ENCODE results near the gene FARP1.

FARP1 gene

DNA sequence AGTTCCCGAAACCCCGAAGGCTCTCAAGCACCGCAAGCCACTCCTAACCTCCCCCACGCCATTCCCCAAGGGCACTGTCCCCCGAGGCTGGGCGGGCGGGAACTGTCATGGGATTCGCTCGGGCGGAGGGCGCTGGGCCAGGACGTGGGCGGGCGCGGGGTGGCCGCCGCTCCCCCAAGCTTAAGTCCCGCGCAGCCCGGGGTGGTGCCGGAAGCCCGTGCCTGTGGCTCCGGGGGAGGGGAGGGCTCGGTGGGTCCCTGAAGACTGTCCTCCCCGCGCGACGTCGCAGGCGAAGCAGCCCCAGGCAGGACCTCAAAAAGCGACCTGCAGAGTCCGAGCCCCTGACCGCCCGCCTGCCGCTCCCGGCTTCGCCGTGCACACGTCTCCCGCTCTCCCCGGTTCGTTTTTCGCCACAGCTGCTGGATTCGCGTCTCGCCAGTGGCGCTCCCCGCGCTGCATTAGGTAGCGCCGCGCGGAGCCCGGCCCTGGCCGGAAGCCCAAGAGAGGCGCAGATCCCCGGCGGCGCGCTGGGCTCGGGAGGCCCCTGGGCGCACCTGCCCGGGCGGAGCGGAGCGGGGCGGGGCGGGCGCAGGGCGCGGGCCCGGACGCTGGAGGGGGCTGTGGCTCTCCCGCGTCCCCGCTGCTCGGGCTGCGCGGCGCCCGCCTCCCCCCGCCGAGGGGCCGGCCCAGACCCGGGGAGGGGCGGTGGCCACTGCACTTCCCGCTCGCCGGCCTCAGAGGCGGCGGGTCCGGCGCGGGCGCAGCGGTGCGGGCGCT lies at the start of gene FARP1:
Gene FARP1 (plus strand): TSS at position 715 of the 777 bp plus-strand sequence. CDS start 70,149 bp downstream, outside the sequence.
- peak; percentile 83 for ATAC-seq
- peak within 1 kb of the TSS; percentile 18 for H3K27ac Mint-ChIP-seq

GRCh38 chr13:98094678-98095266 lies 48.1 kb upstream of the FARP1 start:
- H3K9me3 Mint-ChIP-seq = peaks cover 10% of the 10 kb centered on the region
- ATAC-seq = no peak
- no peak overlapping the region for H3K27ac Mint-ChIP-seq
- peaks cover 32% of the 10 kb centered on the region for H3K27me3 Mint-ChIP-seq
- no peak overlapping the region for H3K4me3 Mint-ChIP-seq
- no peaks in the 10 kb centered on the region for H3K36me3 Mint-ChIP-seq
- H3K4me1 Mint-ChIP-seq = no peaks in the 10 kb centered on the region

More for the DNA sequence above, at the start of gene FARP1:
- H3K4me1 Mint-ChIP-seq = peaks cover 17% of the 10 kb centered on the region
- H3K9me3 Mint-ChIP-seq = no peaks in the 10 kb centered on the region
- no peaks in the 10 kb centered on the region for H3K36me3 Mint-ChIP-seq
- H3K4me3 Mint-ChIP-seq = peak within 1 kb of the TSS; percentile 81
- H3K27me3 Mint-ChIP-seq = peaks cover 59% of the 10 kb centered on the region

GRCh38 chr13:98096059-98096458 lies 46.8 kb upstream of the FARP1 start:
- H3K36me3 Mint-ChIP-seq = no peaks in the 10 kb centered on the region
- H3K27ac Mint-ChIP-seq = no peak overlapping the region
- H3K27me3 Mint-ChIP-seq = peaks cover 32% of the 10 kb centered on the region
- ATAC-seq = no peak
- H3K4me3 Mint-ChIP-seq = no peak overlapping the region
- H3K9me3 Mint-ChIP-seq = peaks cover 6% of the 10 kb centered on the region
- no peaks in the 10 kb centered on the region for H3K4me1 Mint-ChIP-seq

DNA sequence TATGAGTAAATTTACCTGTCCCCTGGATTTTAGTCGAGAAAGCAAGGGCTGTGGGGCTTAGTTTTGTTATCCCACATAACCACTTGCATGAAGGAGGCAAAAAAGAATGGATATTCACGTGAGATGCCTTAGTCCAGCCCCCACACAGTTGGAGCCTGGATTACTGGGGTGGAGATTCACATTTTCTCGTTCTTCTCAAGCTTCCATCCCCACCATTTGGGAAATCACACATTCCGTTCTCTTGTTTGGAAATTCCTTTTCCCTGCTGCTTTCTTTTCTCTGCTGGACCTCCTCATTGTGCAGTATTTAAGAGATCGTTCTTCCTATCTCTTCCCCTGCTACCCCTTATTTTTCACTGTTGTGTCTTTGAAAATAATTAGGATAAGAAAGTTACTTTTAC lies 45.1 kb upstream of the FARP1 start:
- Mint-ChIP-seq H3K4me1 (no peaks in the 10 kb centered on the region), H3K27me3 (peaks cover 32% of the 10 kb centered on the region), H3K4me3 (no peak overlapping the region), H3K9me3 (peaks cover 5% of the 10 kb centered on the region), H3K27ac (no peak overlapping the region), H3K36me3 (no peaks in the 10 kb centered on the region)
- no peak for ATAC-seq

- Mint-ChIP-seq H3K36me3 (no peaks in the 10 kb centered on the region), H3K4me1 (no peaks in the 10 kb centered on the region), H3K4me3 (no peak overlapping the region), H3K27me3 (peaks cover 32% of the 10 kb centered on the region), H3K9me3 (peaks cover under 1% of the 10 kb centered on the region), H3K27ac (no peak overlapping the region)
- no peak for ATAC-seq
These were observed 44.4 kb upstream of the FARP1 start for GRCh38 chr13:98098516-98098915.

DNA sequence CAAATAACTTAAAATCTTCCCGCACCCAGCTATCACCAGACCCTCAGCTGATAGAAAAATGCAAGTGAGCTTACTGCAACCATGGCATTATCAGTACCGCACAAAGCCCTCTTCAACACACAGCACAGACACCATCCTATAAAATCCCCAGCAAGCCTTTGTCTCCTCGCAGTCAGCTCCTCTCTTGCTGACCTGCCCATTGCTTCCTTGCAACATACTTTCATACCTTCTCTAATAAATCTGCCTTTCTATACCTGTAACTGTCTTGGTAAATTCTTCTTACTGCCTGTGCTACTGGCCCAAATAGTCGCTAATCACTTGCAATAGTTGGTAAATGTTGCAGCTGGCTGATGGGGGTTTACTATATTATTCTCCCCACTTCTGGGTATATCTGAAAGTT lies 43.3 kb upstream of the FARP1 start:
- Mint-ChIP-seq H3K27ac (no peak overlapping the region), H3K9me3 (no peaks in the 10 kb centered on the region), H3K27me3 (peaks cover 41% of the 10 kb centered on the region), H3K36me3 (no peaks in the 10 kb centered on the region), H3K4me3 (no peak overlapping the region), H3K4me1 (no peaks in the 10 kb centered on the region)
- ATAC-seq = no peak

GRCh38 chr13:98100481-98100880 lies 42.4 kb upstream of the FARP1 start:
- Mint-ChIP-seq H3K4me3 (no peak overlapping the region), H3K36me3 (no peaks in the 10 kb centered on the region), H3K27me3 (peaks cover 37% of the 10 kb centered on the region), H3K4me1 (no peaks in the 10 kb centered on the region), H3K27ac (no peak overlapping the region), H3K9me3 (peaks cover under 1% of the 10 kb centered on the region)
- no peak for ATAC-seq

GRCh38 chr13:98103531-98103930 lies 39.4 kb upstream of the FARP1 start:
- peaks cover 3% of the 10 kb centered on the region for H3K9me3 Mint-ChIP-seq
- no peak overlapping the region for H3K27ac Mint-ChIP-seq
- no peak for ATAC-seq
- H3K27me3 Mint-ChIP-seq = peaks cover 13% of the 10 kb centered on the region
- H3K4me1 Mint-ChIP-seq = no peaks in the 10 kb centered on the region
- no peak overlapping the region for H3K4me3 Mint-ChIP-seq
- no peaks in the 10 kb centered on the region for H3K36me3 Mint-ChIP-seq

GRCh38 chr13:98103942-98104880 lies 38.7 kb upstream of the FARP1 start:
- Mint-ChIP-seq H3K27ac (no peak overlapping the region), H3K4me3 (no peak overlapping the region), H3K9me3 (peaks cover 3% of the 10 kb centered on the region), H3K4me1 (no peaks in the 10 kb centered on the region), H3K27me3 (peaks cover 9% of the 10 kb centered on the region), H3K36me3 (no peaks in the 10 kb centered on the region)
- ATAC-seq = no peak

DNA sequence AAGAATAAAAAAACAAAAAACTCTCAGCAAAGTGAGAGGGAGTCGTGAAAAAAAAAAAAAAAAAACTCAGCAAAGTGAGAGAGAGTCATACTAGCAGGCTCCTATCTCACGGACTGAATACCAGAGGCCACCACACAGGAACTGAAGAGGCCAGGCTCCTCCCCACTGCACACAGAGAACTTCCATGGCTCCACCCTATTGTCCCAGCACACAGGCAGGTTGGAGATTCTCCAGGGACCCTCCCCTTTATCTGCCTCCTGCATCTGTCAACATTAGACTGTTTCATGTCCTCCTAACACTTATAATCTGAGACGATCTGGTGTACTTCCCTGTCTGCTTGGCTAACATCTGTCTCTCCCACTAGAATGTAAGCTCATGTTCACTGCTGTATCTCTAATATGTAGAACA lies 37.0 kb upstream of the FARP1 start:
- Mint-ChIP-seq H3K9me3 (peaks cover 3% of the 10 kb centered on the region), H3K27me3 (peaks cover 9% of the 10 kb centered on the region), H3K36me3 (no peaks in the 10 kb centered on the region), H3K4me3 (no peak overlapping the region), H3K27ac (no peak overlapping the region), H3K4me1 (no peaks in the 10 kb centered on the region)
- no peak for ATAC-seq

- Mint-ChIP-seq H3K27me3 (peaks cover 9% of the 10 kb centered on the region), H3K4me3 (no peak overlapping the region), H3K36me3 (no peaks in the 10 kb centered on the region), H3K9me3 (peaks cover 3% of the 10 kb centered on the region), H3K4me1 (no peaks in the 10 kb centered on the region), H3K27ac (no peak overlapping the region)
- ATAC-seq = no peak
These were observed 34.6 kb upstream of the FARP1 start for GRCh38 chr13:98108341-98108740.

DNA sequence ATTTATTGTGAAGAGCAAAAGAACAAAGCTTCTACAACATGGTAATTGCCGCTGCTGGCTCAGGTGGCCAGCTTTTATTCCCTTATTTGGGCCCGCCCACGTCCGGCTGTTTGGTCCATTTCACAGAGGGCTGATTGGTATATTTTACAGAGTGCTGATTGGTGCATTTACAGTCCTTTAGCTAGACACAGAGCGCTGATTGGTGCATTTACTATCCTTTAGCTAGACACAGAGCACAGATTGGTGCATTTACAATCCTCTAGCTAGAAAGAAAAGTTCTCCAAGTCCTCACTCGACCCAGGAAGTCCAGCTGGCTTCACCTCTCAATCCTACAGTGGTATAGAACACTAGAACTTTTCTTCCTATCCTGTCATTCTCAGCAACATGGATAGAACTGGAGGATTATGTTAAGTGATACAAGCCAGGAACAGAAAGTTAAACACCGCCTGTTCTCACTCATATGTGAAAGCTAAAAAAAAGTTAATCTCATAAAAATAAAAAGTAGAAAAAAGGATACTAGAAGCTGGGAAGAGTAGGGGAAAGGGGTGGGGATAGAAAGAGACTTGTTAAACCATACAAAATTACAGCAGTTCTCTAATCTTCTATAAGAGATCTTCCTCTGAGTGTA lies 33.6 kb upstream of the FARP1 start:
- Mint-ChIP-seq H3K4me3 (no peak overlapping the region), H3K9me3 (peaks cover 3% of the 10 kb centered on the region)

DNA sequence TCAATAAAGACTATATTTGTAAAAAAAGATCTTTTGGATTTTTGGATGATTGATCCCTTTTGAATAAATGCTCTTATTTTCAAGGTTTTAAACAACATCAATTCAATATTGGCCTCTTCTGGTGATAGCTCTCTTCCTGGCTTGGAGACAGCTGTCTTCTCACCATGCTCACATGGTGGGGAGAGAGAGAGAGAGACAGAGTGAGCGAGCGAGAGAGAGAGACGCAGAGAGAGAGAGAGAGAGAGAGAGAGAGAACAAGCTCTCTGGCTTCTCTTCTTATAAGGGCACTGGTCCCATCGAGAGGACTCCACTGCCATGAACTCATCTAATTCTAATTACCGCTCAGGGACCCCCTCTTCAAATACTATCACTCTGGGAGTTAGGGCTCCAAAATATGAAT lies 32.1 kb upstream of the FARP1 start:
- Mint-ChIP-seq H3K27ac (no peak overlapping the region), H3K27me3 (no peaks in the 10 kb centered on the region), H3K4me1 (no peaks in the 10 kb centered on the region), H3K9me3 (peaks cover under 1% of the 10 kb centered on the region), H3K4me3 (no peak overlapping the region), H3K36me3 (no peaks in the 10 kb centered on the region)
- no peak for ATAC-seq

More for the DNA sequence above, 33.6 kb upstream of the FARP1 start:
- Mint-ChIP-seq H3K4me1 (no peaks in the 10 kb centered on the region), H3K36me3 (no peaks in the 10 kb centered on the region), H3K27ac (no peak overlapping the region), H3K27me3 (no peaks in the 10 kb centered on the region)
- no peak for ATAC-seq

DNA sequence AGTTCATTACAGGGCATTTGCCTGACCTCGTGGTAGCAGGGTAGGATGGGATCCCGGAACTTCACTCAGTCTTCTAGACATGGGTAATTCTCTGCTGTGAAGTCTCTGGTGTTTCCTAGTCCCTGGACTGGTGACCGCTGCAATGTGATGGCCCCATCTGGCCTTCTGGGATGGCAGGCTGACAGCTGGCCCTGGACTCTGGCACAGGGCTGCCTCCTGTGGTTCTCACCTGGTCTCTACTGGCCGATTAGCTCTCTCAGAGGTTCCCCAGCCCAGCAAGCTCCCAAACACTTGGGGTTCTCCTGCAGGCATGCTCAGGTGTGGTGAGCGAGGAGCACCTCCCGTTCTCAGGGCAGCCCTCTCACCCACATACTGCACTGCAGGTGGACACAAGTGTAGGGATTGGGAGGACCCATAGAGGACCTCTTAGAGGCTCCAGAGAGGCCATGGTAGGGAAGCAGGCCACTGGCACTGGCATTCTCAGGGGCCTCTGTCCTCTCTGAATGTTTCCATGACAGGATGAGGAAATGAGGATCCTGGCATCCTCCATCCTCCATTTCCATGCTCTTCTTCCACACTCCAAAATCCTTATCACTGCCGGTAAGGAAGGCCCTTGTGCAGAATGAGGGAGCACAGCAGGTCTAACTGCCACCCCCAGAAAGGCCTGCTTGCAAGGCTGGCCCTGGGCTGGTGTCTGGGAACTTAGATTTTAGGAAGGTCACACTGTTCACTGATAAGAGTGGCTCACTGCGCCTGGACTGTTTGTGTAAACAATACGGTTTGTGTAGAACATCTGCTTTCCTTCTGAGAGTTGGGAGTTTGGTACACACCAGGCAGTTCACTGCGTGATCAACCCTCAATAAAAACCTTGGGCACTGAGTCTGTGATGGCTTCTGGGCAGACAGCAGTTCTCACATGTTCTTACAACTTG lies 31.5 kb upstream of the FARP1 start:
- H3K36me3 Mint-ChIP-seq = no peaks in the 10 kb centered on the region
- H3K9me3 Mint-ChIP-seq = no peaks in the 10 kb centered on the region
- no peaks in the 10 kb centered on the region for H3K4me1 Mint-ChIP-seq
- H3K27me3 Mint-ChIP-seq = no peaks in the 10 kb centered on the region
- ATAC-seq = peak; percentile 6
- H3K27ac Mint-ChIP-seq = no peak overlapping the region
- no peak overlapping the region for H3K4me3 Mint-ChIP-seq

Measured in stimulated activated memory B cell treated with anti-CD40 and anti-IgM and Interleukin-4, amounts not matched to agents 10 μg/mL and 1 μg/mL and 100 μg/mL, for 72 hours (primary cell).